ENCODE results near the gene OR10AD1.

OR10AD1 gene

DNA sequence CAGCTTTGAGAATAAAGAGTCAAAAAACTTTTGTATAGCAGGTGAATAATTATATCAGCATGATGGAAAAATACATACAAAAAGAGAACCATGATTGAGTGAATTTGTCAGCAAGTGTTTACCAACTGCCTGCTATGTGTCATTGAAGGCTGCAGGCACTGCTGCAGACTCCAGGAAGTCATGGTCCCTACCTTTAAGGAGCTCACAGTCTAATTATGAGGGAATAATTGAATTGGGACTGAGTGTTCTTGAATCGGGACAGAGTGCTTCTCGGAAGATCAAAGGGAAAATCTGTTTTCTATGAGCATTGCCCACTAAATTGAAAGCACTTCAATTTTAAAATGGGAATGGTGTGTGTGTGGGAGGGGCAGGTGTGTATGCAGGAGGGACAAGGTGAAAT lies 9.5 kb downstream of the OR10AD1 start:
- FAIRE-seq (no peak), DNase-seq (ENCODE audit: insufficient read length, low spot score) (no peak)

- DNase-seq (ENCODE audit: insufficient read length, low spot score) (no peak), FAIRE-seq (no peak)
Measured at GRCh38 chr12:48192861-48193260, 10.2 kb downstream of the OR10AD1 start.

GRCh38 chr12:48191096-48191495 lies 12.0 kb downstream of the OR10AD1 start:
- DNase-seq (ENCODE audit: insufficient read length, low spot score), result no peak
- no peak for FAIRE-seq

GRCh38 chr12:48189331-48190125 lies 13.6 kb downstream of the OR10AD1 start:
- no peak for DNase-seq (ENCODE audit: insufficient read length, low spot score)
- FAIRE-seq, result peak; percentile 93

DNA sequence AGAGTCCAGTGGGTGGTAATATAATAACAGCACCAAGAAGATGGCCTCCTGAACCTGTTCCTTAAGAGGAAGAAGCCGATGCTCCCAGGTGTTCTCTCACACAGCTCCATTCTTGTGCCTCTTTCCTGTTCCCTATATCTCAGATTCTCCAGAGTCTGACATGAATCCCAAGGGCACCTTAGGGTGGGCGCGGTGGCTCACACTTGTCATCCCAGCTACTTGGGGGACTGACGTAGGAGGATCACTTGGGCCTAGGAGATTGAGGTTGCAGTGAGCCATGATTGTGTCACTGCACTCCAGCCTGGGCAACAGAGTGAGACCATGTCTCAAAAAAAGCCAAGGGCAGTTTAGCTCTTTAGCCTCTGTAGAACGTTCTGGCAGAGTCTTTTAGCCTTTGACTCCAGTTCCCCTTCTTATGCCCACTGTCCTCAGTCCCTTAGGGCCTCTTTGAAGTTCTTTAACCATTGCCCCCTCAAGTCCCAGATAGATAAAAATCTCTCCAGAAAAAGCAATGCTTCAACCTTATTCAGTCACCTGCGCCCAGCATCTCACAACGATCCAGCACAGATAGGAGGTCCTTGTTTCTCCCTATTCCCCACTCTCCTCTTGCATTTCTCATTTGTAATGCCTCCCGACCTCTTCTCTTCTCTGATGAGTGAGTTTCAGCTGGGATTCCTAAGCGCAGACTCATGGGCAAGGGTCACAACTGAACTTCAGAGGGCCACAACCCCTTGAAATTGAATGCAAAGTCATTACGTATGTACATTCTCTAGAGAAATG lies 15.0 kb downstream of the OR10AD1 start:
- DNase-seq (ENCODE audit: insufficient read length, low spot score) (no peak), FAIRE-seq (no peak)

DNA sequence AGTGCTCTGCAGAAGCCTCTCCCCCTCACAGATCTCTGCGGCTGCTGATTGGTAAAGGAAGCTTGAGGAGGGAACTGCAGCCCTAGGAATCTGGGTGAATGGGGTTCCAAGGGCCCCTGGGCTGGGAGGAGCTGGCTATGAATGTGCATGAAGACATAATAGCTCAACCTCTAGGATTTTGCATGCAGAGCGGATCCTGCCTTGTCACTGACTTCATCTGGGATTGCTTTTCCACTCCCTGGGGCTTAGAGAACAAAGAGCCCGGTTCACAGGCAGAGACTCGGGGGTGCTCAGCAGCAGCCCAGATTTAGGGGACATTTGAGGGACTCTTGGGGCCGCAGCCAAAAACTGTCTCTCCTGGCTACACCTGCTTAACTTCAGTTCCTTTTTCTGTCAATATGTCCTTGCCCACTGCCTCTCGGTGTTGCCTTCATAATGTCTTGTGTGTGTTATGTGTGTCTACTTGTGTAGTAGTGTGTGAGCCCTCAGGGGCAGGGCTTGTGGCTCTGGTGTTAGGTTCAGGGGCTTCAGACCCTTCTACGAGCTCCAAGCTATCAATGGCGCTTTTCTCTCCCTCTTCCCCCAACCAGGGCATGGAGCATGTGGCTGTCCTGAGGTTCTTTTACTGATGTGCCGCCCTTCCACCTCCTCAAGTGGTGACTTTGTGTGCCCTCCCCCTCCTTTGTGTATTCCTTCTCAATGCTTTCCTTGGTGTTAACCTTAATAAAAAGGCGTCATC lies 17.7 kb downstream of the OR10AD1 start:
- DNase-seq (ENCODE audit: insufficient read length, low spot score) (no peak), FAIRE-seq (no peak)

GRCh38 chr12:48184549-48184922 lies 18.6 kb downstream of the OR10AD1 start:
- DNase-seq (ENCODE audit: insufficient read length, low spot score) (no peak), FAIRE-seq (no peak)

DNA sequence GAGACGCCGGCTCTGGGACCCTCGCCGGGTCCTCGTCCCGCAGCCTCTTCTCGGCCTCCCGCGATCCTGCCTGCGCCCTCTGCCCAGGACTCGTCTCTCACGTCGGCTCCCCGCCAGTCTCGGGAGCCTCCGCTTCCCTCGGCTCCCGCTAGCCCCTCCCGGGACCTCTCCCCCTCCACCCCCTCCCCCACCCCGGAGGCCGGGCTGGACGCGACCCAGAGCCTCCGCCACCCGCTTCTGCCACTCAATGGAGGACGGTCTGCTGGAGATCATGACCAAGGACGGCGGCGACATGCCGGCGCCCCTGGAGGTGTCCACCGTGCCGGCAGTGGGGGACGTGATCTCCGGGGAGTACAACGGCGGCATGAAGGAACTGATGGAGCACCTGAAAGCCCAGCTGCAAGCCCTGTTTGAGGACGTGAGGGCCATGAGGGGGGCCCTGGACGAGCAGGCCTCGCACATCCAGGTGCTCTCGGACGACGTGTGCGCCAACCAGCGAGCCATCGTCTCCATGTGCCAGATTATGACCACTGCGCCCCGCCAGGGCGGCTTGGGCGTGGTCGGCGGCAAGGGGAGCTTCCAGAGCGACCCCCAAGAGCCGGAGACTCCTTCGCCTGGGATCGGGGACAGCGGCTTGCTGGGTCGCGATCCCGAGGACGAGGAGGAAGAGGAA lies 19.1 kb downstream of the OR10AD1 start:
- DNase-seq (ENCODE audit: insufficient read length, low spot score) (no peak), FAIRE-seq (no peak)

DNA sequence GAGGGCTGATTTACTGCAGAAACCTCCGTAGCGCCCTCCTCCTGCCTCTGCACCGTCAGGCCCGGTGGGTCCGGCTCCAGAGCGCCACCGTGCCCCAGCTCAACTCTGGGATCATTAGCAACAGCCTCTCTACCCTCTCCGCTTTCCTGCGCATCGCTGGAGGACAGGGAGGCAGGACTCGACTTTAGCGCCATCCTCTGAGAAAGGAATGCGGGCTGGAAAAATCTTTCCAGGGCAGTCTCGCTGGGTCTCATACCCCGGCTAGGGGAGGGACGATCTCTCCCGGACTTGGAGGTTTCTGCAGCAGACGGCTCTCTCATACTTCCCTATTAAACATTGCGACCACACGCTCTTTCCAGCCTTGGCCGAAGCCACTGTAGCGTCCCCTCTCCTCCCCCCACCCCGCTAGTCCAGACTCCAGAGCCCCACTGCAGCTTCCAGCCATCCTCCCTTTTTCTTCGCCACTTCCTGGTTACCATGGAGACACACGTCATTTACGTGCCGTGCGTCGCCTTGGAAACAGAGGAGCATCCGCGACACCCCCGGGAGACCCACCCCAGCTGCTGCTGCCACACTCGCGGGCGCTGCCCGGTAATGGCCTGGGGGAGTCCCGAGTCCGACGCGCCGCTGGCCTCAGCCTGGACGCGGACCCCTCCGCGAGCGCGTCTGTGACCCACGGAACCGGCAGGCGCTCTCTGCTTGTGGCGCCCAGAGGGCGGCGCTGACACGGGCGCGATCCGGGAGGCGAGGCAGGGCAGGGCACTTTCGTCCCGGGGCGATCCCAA lies 19.8 kb downstream of the OR10AD1 start, which contains the start of gene CCDC184:
CCDC184 (plus strand) TSS at position 554 of the 785 bp plus-strand sequence. CDS start 479 bp downstream, outside the sequence.
- peak; percentile 86 for FAIRE-seq
- no peak for DNase-seq (ENCODE audit: insufficient read length, low spot score)

DNA sequence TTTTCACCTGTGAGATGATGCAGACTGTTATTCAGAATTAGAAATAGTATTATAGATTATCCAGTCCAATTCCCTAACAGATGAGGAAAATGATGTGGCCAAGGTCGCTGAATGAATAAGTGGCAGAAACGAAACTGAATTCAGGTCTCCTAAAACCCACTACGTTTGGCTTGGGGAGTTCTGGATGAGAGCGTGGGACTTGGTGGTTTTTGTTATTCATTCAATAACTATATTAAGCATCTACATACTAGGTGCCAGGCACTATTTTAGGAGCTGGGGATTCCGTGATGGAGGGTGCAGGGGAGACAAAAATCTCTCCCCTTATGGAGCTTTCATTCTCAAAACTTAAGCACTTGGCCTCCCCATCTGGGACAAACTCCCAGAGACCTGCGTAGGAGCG lies 20.5 kb downstream of the OR10AD1 start:
- no peak for FAIRE-seq
- DNase-seq (ENCODE audit: insufficient read length, low spot score), result no peak

DNA sequence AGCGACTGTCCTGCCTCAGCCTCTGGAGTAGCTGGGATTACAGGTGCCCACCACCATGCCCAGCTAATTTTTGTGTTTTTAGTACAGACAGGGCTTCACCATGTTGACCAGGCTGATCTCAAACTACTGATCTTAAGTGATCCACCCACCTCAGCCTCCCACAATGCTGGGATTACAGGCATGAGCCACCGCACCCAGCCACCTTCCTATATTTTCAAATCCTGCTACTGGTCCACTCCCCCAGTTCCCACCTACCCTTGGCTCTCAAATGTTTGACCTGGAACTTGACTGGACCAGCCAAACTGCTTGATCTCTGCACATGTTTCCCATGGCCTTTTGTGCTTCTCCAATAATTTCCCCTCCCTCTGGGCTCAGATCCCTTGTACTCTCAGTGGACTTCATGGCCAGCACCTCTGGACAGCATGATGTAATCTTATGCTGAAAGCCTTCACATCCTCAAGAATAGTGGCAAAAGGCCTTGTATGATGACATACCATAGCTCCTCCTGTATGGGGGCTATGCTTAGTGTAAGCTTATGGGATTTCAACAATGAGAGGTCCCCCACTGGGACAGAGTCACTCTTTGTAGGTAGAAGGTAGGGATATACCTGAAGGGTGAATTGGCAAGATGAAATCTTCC lies 22.1 kb downstream of the OR10AD1 start:
- FAIRE-seq (no peak), DNase-seq (ENCODE audit: insufficient read length, low spot score) (no peak)

- DNase-seq (ENCODE audit: insufficient read length, low spot score) (no peak), FAIRE-seq (no peak)
Measured at GRCh38 chr12:48180424-48180823, 22.7 kb downstream of the OR10AD1 start.

GRCh38 chr12:48179466-48179865 lies 23.6 kb downstream of the OR10AD1 start:
- FAIRE-seq (no peak), DNase-seq (ENCODE audit: insufficient read length, low spot score) (no peak)

- DNase-seq (ENCODE audit: insufficient read length, low spot score) (no peak), FAIRE-seq (no peak)
Measured at GRCh38 chr12:48177982-48178381, 25.1 kb downstream of the OR10AD1 start.

GRCh38 chr12:48176417-48176751 lies 26.7 kb downstream of the OR10AD1 start:
- DNase-seq (ENCODE audit: insufficient read length, low spot score), result no peak
- FAIRE-seq, result no peak

DNA sequence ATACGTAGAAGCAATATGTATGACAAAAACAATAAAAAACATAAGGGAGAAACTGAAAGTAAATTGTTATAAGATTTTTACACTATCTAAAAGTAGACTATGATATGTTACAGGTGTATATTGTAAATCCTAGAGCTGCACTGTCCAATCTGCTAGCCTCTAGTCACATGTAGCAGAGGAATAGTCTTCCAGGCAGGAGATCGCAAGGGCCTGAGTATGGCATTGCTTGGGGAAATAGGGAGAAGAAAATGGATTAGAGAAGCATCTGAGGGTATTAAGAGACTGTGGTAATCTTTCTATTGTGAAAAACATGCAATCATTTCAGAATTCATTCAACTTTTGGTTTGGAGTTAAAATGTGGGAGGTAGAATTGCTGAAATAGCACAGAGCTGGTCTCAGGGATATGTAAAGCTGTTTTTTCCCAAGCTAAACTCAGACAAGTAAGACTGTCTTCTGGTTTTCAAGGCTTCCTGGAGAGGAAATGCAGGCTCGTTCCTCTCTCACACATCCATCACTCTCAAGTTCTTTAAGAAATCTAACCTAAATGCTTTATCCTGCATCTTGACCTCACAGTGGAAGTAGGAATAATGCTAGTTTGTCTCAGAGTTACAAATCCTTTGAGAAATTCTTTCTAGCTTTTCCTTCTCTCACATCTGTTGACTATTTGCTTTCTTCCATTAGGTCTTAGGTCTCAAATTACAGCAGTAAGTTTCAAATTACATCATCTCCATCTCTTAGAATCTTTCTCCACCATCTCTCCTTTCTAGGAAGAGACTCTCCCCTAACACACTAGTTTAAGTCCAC lies 27.3 kb downstream of the OR10AD1 start:
- FAIRE-seq, result no peak
- DNase-seq (ENCODE audit: insufficient read length, low spot score), result no peak

GRCh38 chr12:48169011-48169410 lies 34.1 kb downstream of the OR10AD1 start:
- FAIRE-seq (no peak), DNase-seq (ENCODE audit: insufficient read length, low spot score) (no peak)

- peak; percentile 38 for DNase-seq (ENCODE audit: insufficient read length, low spot score)
- FAIRE-seq, result peak; percentile 92
Measured at GRCh38 chr12:48165089-48165981, 37.8 kb downstream of the OR10AD1 start.

All from GM19239 (cell line).